IMR-90 (cell line): ENCODE results near the gene UNC5B.

Experiments used
- CEBPB ChIP-seq: IDR thresholded peaks from 2 replicates; pipeline ENCODE4 v1.6.1; 2012; ENCODE audit warnings: low read depth, low read length, improper control_type of control experiment
- ELK1 ChIP-seq: fragments of 150-350 bp; IDR thresholded peaks from 2 replicates; pipeline ENCODE4 v1.6.1; 2016; ENCODE audit warnings: low read depth, mild to moderate bottlenecking, low read length, moderate library complexity, borderline replicate concordance
- MAFK ChIP-seq: IDR thresholded peaks from 2 replicates; pipeline ENCODE4 v1.6.1; 2012; ENCODE audit warnings: low read depth, low read length, improper control_type of control experiment
- MXI1 ChIP-seq: IDR thresholded peaks from 2 replicates; pipeline ENCODE4 v1.6.1; 2012; ENCODE audit warnings: low read depth, mild to moderate bottlenecking, low read length, moderate library complexity, borderline replicate concordance
- NFE2L2 ChIP-seq: fragments of 150-350 bp; IDR thresholded peaks from 2 replicates; pipeline ENCODE4 v1.6.1; 2016; ENCODE audit warnings: low read depth, mild to moderate bottlenecking, low read length
- POLR2A ChIP-seq: IDR thresholded peaks from 2 replicates; pipeline ENCODE4 v1.6.1; 2012; ENCODE audit warnings: mild to moderate bottlenecking, low read depth, low read length
- RAD21 ChIP-seq: IDR thresholded peaks from 2 replicates; pipeline ENCODE4 v1.6.1; 2012; ENCODE audit warnings: low read length, improper control_type of control experiment
- RCOR1 ChIP-seq: IDR thresholded peaks from 2 replicates; pipeline ENCODE4 v1.6.1; 2012; ENCODE audit warnings: mild to moderate bottlenecking, low read length, improper control_type of control experiment; ENCODE audit not compliant: insufficient replicate concordance
- RFX5 ChIP-seq: IDR thresholded peaks from 2 replicates; pipeline ENCODE4 v1.8.0; 2012; ENCODE audit warnings: low read depth, mild to moderate bottlenecking, low read length, moderate library complexity
- TF ChIP-seq, protein P1 (sequence below): conservative IDR thresholded peaks from 2 replicates; pipeline ENCODE4 v1.5.1; 2012; ENCODE audit warnings: mild to moderate bottlenecking, low read depth, low read length, improper control_type of control experiment
- TF ChIP-seq, protein P2 (sequence below): fragments of 150-350 bp; IDR thresholded peaks from 2 replicates; pipeline ENCODE4 v1.6.1; 2017; ENCODE audit warnings: mild to moderate bottlenecking, antibody characterized with exemption, low read length, low read depth

DNA sequence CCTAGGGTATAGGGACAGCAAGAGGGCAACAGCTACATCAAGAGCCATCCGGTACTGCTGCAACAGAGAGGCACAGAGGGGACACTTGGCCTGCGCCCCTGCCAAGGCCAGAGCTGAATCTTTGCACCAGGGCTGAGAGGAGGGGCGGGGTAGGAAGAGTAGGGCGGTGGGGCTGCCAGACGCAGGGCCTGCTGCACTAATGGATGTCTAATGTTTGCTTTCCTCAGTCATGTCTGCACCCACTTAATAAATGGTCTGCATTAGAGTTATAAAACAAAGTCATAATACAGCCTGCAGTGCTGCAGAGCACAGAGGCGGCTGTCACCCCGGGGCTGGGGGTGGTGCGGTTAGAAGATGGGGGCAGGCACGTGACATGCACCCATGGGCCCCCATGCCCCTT, 64.5 kb downstream of the UNC5B start:
- TF ChIP-seq POLR2A (no peak), ELK1 (no peak), RFX5 (no peak), NFE2L2 (no peak), RAD21 (no peak), MXI1 (no peak), RCOR1 (no peak), CEBPB (no peak), MAFK (no peak)
- TF ChIP-seq, protein P1, sequence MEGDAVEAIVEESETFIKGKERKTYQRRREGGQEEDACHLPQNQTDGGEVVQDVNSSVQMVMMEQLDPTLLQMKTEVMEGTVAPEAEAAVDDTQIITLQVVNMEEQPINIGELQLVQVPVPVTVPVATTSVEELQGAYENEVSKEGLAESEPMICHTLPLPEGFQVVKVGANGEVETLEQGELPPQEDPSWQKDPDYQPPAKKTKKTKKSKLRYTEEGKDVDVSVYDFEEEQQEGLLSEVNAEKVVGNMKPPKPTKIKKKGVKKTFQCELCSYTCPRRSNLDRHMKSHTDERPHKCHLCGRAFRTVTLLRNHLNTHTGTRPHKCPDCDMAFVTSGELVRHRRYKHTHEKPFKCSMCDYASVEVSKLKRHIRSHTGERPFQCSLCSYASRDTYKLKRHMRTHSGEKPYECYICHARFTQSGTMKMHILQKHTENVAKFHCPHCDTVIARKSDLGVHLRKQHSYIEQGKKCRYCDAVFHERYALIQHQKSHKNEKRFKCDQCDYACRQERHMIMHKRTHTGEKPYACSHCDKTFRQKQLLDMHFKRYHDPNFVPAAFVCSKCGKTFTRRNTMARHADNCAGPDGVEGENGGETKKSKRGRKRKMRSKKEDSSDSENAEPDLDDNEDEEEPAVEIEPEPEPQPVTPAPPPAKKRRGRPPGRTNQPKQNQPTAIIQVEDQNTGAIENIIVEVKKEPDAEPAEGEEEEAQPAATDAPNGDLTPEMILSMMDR: no peak
- TF ChIP-seq, protein P2, sequence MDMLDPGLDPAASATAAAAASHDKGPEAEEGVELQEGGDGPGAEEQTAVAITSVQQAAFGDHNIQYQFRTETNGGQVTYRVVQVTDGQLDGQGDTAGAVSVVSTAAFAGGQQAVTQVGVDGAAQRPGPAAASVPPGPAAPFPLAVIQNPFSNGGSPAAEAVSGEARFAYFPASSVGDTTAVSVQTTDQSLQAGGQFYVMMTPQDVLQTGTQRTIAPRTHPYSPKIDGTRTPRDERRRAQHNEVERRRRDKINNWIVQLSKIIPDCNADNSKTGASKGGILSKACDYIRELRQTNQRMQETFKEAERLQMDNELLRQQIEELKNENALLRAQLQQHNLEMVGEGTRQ: no peak
